CD4-positive, alpha-beta T cell treated with Interleukin-6 for 4 hours (primary cell): ENCODE data around the gene SYT7.

Experiments used
- DNase-seq: peaks from one replicate; pipeline ENCODE4 v3.0.0-alpha.2; 2020; ENCODE audit warnings: mixed read lengths

SYT7 gene

GRCh38 chr11:61579676-61580270 is 1.1 kb downstream of the SYT7 start:
- DNase-seq = no peak

- DNase-seq = no peak
Observed at GRCh38 chr11:61578819-61579675, 1.8 kb downstream of the SYT7 start.

- no peak for DNase-seq
Observed at GRCh38 chr11:61577383-61578118, 3.3 kb downstream of the SYT7 start.

- no peak for DNase-seq
Observed at GRCh38 chr11:61575886-61576861, 4.7 kb downstream of the SYT7 start.

GRCh38 chr11:61574611-61575010 is 6.3 kb downstream of the SYT7 start:
- no peak for DNase-seq

- no peak for DNase-seq
Observed at GRCh38 chr11:61572913-61573312, 8.0 kb downstream of the SYT7 start.

GRCh38 chr11:61571869-61572268 is 9.0 kb downstream of the SYT7 start:
- DNase-seq = no peak

GRCh38 chr11:61571337-61571736 is 9.5 kb downstream of the SYT7 start:
- DNase-seq = no peak

GRCh38 chr11:61569701-61570100 is 11.2 kb downstream of the SYT7 start:
- DNase-seq = no peak

- DNase-seq = no peak
Observed at GRCh38 chr11:61569018-61569417, 11.9 kb downstream of the SYT7 start.

GRCh38 chr11:61567286-61568061 is 13.4 kb downstream of the SYT7 start:
- peak; percentile 68 for DNase-seq

GRCh38 chr11:61564936-61565696 is 15.8 kb downstream of the SYT7 start:
- no peak for DNase-seq

GRCh38 chr11:61560751-61561150 is 20.1 kb downstream of the SYT7 start:
- DNase-seq = no peak

GRCh38 chr11:61556621-61557020 is 24.3 kb downstream of the SYT7 start:
- no peak for DNase-seq

GRCh38 chr11:61555978-61556377 is 24.9 kb downstream of the SYT7 start:
- no peak for DNase-seq

- DNase-seq = no peak
Observed at GRCh38 chr11:61555051-61555969, 25.6 kb downstream of the SYT7 start.

GRCh38 chr11:61554172-61554988 is 26.5 kb downstream of the SYT7 start:
- DNase-seq = no peak

GRCh38 chr11:61553373-61554171 is 27.3 kb downstream of the SYT7 start:
- DNase-seq = no peak
